ENCODE results near the gene PDE3B. TPM values are rescaled to one million over a fixed set of nuclear protein-coding genes. Genes with fewer than 3 reads are reported as not detected.

PDE3B gene
- total RNA-seq, 1 experiment from 2014 or later = 6.7 TPM

- TF ChIP-seq ZBTB33 (IDR thresholded peaks at IDR 0.05; ENCODE audit: extremely low read depth, insufficient replicate concordance, low read length) (no peak), EGR1 (IDR thresholded peaks at IDR 0.05; ENCODE audit: low read depth) (no peak), POLR2A (IDR thresholded peaks at IDR 0.05; ENCODE audit: borderline replicate concordance, extremely low read depth, insufficient read depth, insufficient read length) (no peak), JUND (IDR thresholded peaks at IDR 0.05) (no peak), ELF1 (IDR thresholded peaks at IDR 0.05; ENCODE audit: borderline replicate concordance, low read depth) (no peak), SIN3A (IDR thresholded peaks at IDR 0.05; ENCODE audit: low read depth) (no peak), TCF7L2 (IDR thresholded peaks at IDR 0.05; ENCODE audit: borderline replicate concordance, extremely low read depth, insufficient read depth, insufficient read length) (no peak), FOSL1 (IDR thresholded peaks at IDR 0.05; ENCODE audit: low read depth) (no peak), ZNF274 (IDR thresholded peaks at IDR 0.05; ENCODE audit: low read depth, low read length) (no peak), CEBPB (IDR thresholded peaks at IDR 0.05; ENCODE audit: low read depth) (no peak)
Measured at GRCh38 chr11:14676068-14676467, 32.5 kb downstream of the PDE3B start (continued).

GRCh38 chr11:14677146-14677545 is 33.5 kb downstream of the PDE3B start:
- H3K9me3 ChIP-seq (ENCODE audit: control insufficient read depth in 1 of 2, insufficient read depth in 1 of 2, low read depth in 1 of 2, low read length in 2 of 2) = no peaks in the 10 kb centered on the region
- RAD21 ChIA-PET (ENCODE audit: low non-redundant PET in 1 of 2, low total read pairs in 2 of 2, uncharacterized antibody in 2 of 2, unreplicated experiment in 2 of 2) = no interaction called here
- no TSS peak for BruUV-seq (replicated peaks)
- POLR2A ChIA-PET = no interaction called here
- H3K36me3 ChIP-seq (ENCODE audit: control insufficient read depth in 1 of 2, insufficient read depth in 2 of 2, low read length in 2 of 2) = no peaks in the 10 kb centered on the region
- intact Hi-C loops (cut with micrococcal nuclease) = no loop called here
- no peak overlapping the region for H3K27ac ChIP-seq (ENCODE audit: low read depth, low read length)
- no peaks in the 10 kb centered on the region for H4K20me1 ChIP-seq (ENCODE audit: insufficient read depth)
- H3K4me1 ChIP-seq (ENCODE audit: control insufficient read depth in 1 of 2, insufficient read depth in 2 of 2, low read length in 2 of 2) = no peaks in the 10 kb centered on the region
- no peaks in the 10 kb centered on the region for H3K79me2 ChIP-seq (ENCODE audit: insufficient read depth, low read length)
- TF ChIP-seq SIN3A (IDR thresholded peaks at IDR 0.05; ENCODE audit: low read depth) (no peak), ATF3 (IDR thresholded peaks at IDR 0.05) (no peak), FOSL1 (IDR thresholded peaks at IDR 0.05; ENCODE audit: low read depth) (no peak), CEBPB (IDR thresholded peaks at IDR 0.05; ENCODE audit: low read depth) (no peak), TCF7L2 (IDR thresholded peaks at IDR 0.05; ENCODE audit: borderline replicate concordance, extremely low read depth, insufficient read depth, insufficient read length) (no peak), ZNF274 (IDR thresholded peaks at IDR 0.05; ENCODE audit: low read depth, low read length) (no peak), ELF1 (IDR thresholded peaks at IDR 0.05; ENCODE audit: borderline replicate concordance, low read depth) (no peak), MAX (IDR thresholded peaks at IDR 0.05) (no peak), RAD21 (IDR thresholded peaks at IDR 0.05; ENCODE audit: low read depth) (no peak), SP1 (IDR thresholded peaks at IDR 0.05; ENCODE audit: low read depth) (no peak), EZH2phosphoT487 (IDR thresholded peaks at IDR 0.05; ENCODE audit: borderline replicate concordance) (no peak), YY1 (IDR thresholded peaks at IDR 0.05; ENCODE audit: extremely low read depth, insufficient replicate concordance, low read depth, low read length) (no peak), ZBTB33 (IDR thresholded peaks at IDR 0.05; ENCODE audit: extremely low read depth, insufficient replicate concordance, low read length) (no peak), SRF (IDR thresholded peaks at IDR 0.05; ENCODE audit: low read depth) (no peak), JUND (IDR thresholded peaks at IDR 0.05) (no peak), EGR1 (IDR thresholded peaks at IDR 0.05; ENCODE audit: low read depth) (no peak), ZFX (IDR thresholded peaks at IDR 0.05) (no peak), POLR2AphosphoS5 (IDR thresholded peaks at IDR 0.05; ENCODE audit: low read depth, low read length) (no peak), POLR2A (IDR thresholded peaks at IDR 0.05; ENCODE audit: borderline replicate concordance, extremely low read depth, insufficient read depth, insufficient read length) (no peak)
- CTCF ChIA-PET = no interaction called here
- no peak overlapping the region for H3K4me2 ChIP-seq (ENCODE audit: low read length)
- no peaks in the 10 kb centered on the region for H3K9me2 ChIP-seq (ENCODE audit: insufficient read depth)
- H3K27me3 ChIP-seq (ENCODE audit: insufficient read depth, low read length) = no peaks in the 10 kb centered on the region
- ATAC-seq = no peak
- H3K4me3 ChIP-seq (replicated peaks in 1 of 2; ENCODE audit: low read depth in 1 of 2, low read length in 2 of 2) = no peak overlapping the region
- no peak overlapping the region for H2AFZ ChIP-seq (ENCODE audit: low read depth, low read length, poor library complexity, severe bottlenecking)
- H3K9ac ChIP-seq (ENCODE audit: low read length) = no peak overlapping the region
- no peak for DNase-seq (ENCODE audit: low read depth, low spot score)
